H9 (cell line): ENCODE data around the gene BCAS1. TPM values are rescaled to one million over a fixed set of nuclear protein-coding genes. Genes with fewer than 3 reads are reported as not detected.

Experiments used
- DNase-seq: peaks from one replicate; pipeline ENCODE4 v3.0.0-alpha.2; 2017
- H2AFZ ChIP-seq: one replicate; pipeline ENCODE4 v1.6.1; 2013; ENCODE audit warnings: mild to moderate bottlenecking, low read length, control low read depth, moderate library complexity
- H2AK5ac ChIP-seq: 2 replicates; pipeline ENCODE4 v1.6.1; 2013; ENCODE audit warnings: low read length, control low read depth, mixed read lengths; ENCODE audit not compliant: insufficient read length
- H2BK120ac ChIP-seq: one replicate; pipeline ENCODE4 v1.6.1; 2013; ENCODE audit warnings: low read depth, mild to moderate bottlenecking, low read length, control low read depth, inconsistent platforms; ENCODE audit not compliant: poor library complexity, severe bottlenecking
- H2BK12ac ChIP-seq: 2 replicates; pipeline ENCODE4 v1.6.1; 2013; ENCODE audit warnings: low read length, control low read depth, mixed read lengths, low read depth; ENCODE audit not compliant: insufficient read length
- H2BK15ac ChIP-seq: 2 replicates; pipeline ENCODE4 v1.6.1; 2013; ENCODE audit warnings: low read depth, low read length, control low read depth
- H2BK20ac ChIP-seq: one replicate; pipeline ENCODE4 v1.6.1; 2013; ENCODE audit warnings: low read depth, mild to moderate bottlenecking, low read length, control low read depth, inconsistent platforms; ENCODE audit not compliant: poor library complexity, severe bottlenecking
- H2BK5ac ChIP-seq: 2 replicates; pipeline ENCODE4 v1.6.1; 2013; ENCODE audit warnings: low read length, control low read depth, mixed read lengths; ENCODE audit not compliant: insufficient read length
- H3K14ac ChIP-seq: 2 replicates; pipeline ENCODE4 v1.6.1; 2013; ENCODE audit warnings: low read length, control low read depth; ENCODE audit not compliant: insufficient read depth
- H3K18ac ChIP-seq: 2 replicates; pipeline ENCODE4 v1.6.1; 2013; ENCODE audit warnings: low read depth, mild to moderate bottlenecking, mixed read lengths, low read length, control low read depth; ENCODE audit not compliant: insufficient read length
- H3K23ac ChIP-seq: 2 replicates; pipeline ENCODE4 v1.6.1; 2013; ENCODE audit warnings: low read length, control low read depth, mixed read lengths, low read depth; ENCODE audit not compliant: insufficient read length
- H3K23me2 ChIP-seq: 2 replicates; pipeline ENCODE4 v1.6.1; 2013; ENCODE audit warnings: low read depth, mild to moderate bottlenecking, mixed read lengths, low read length, control low read depth; ENCODE audit not compliant: insufficient read length, poor library complexity, severe bottlenecking
- H3K27ac ChIP-seq: 2 replicates; pipeline ENCODE4 v1.5.1; 2013; ENCODE audit warnings: low read length, control low read depth, mixed read lengths, low read depth; ENCODE audit not compliant: insufficient read length
- H3K27me3 ChIP-seq: 2 replicates; pipeline ENCODE4 v1.6.1; 2013; ENCODE audit warnings: low read length, control low read depth, inconsistent platforms; ENCODE audit not compliant: insufficient read depth
- H3K4ac ChIP-seq: 2 replicates; pipeline ENCODE4 v1.6.1; 2013; ENCODE audit warnings: low read depth, mild to moderate bottlenecking, control low read depth, inconsistent platforms, low read length, moderate library complexity
- H3K4me1 ChIP-seq: 2 replicates; pipeline ENCODE4 v1.6.1; 2013; ENCODE audit warnings: low read length, control low read depth, inconsistent platforms; ENCODE audit not compliant: insufficient read depth
- H3K4me2 ChIP-seq: 2 replicates; pipeline ENCODE4 v1.6.1; 2013; ENCODE audit warnings: low read length, control low read depth, mixed read lengths; ENCODE audit not compliant: insufficient read length, insufficient read depth
- H3K56ac ChIP-seq: 2 replicates; pipeline ENCODE4 v1.6.1; 2013; ENCODE audit warnings: low read depth, mild to moderate bottlenecking, mixed read lengths, low read length, control low read depth; ENCODE audit not compliant: insufficient read length
- H3K79me1 ChIP-seq: 2 replicates; pipeline ENCODE4 v1.6.1; 2013; ENCODE audit warnings: low read depth, mild to moderate bottlenecking, moderate library complexity, low read length, control low read depth, inconsistent platforms; ENCODE audit not compliant: insufficient read depth, poor library complexity, severe bottlenecking
- H3K79me2 ChIP-seq: 2 replicates; pipeline ENCODE4 v1.6.1; 2013; ENCODE audit warnings: low read length, control low read depth, inconsistent platforms; ENCODE audit not compliant: insufficient read depth
- H3K9ac ChIP-seq: 2 replicates; pipeline ENCODE4 v1.6.1; 2013; ENCODE audit warnings: low read length, control low read depth, mixed read lengths; ENCODE audit not compliant: insufficient read length; ENCODE audit errors: extremely low read depth
- H3K9me3 ChIP-seq: one replicate; pipeline ENCODE4 v1.6.1; 2013; ENCODE audit warnings: low read depth, low read length, inconsistent platforms; ENCODE audit not compliant: control insufficient read depth
- H3T11ph ChIP-seq: one replicate; pipeline ENCODE4 v1.6.1; 2013; ENCODE audit warnings: mild to moderate bottlenecking, low read length, control low read depth, inconsistent platforms
- H4K20me1 ChIP-seq: one replicate; pipeline ENCODE4 v1.6.1; 2013; ENCODE audit not compliant: control insufficient read depth, insufficient read length, insufficient read depth
- H4K5ac ChIP-seq: 2 replicates; pipeline ENCODE4 v1.6.1; 2013; ENCODE audit warnings: low read depth, mild to moderate bottlenecking, mixed read lengths, low read length, control low read depth; ENCODE audit not compliant: insufficient read length
- H4K8ac ChIP-seq: replicated peaks from 2 replicates; pipeline ENCODE4 v1.6.1; 2013; ENCODE audit warnings: low read length, control low read depth, mixed read lengths, low read depth; ENCODE audit not compliant: insufficient read length
- H4K91ac ChIP-seq: 2 replicates; pipeline ENCODE4 v1.6.1; 2013; ENCODE audit warnings: low read depth, mild to moderate bottlenecking, moderate library complexity, mixed read lengths, low read length, control low read depth; ENCODE audit not compliant: insufficient read length
- H3K27ac Mint-ChIP-seq, 3 experiments: 2 replicates in 2 of 3; 3 replicates in 1 of 3; pipeline ENCODE4 v1.8.0; 2020 to 2021; ENCODE audit warnings: mixed read lengths in 3 of 3, mild to moderate bottlenecking in 1 of 3, moderate library complexity in 1 of 3
- H3K27me3 Mint-ChIP-seq: 2 replicates; pipeline ENCODE4 v1.8.0; 2021; ENCODE audit warnings: low read depth, mild to moderate bottlenecking, moderate library complexity, mixed read lengths
- H3K36me3 Mint-ChIP-seq, 3 experiments: 2 replicates in 2 of 3; 3 replicates in 1 of 3; pipeline ENCODE4 v1.8.0; 2020 to 2021; ENCODE audit warnings: low read depth in 3 of 3, mixed read lengths in 3 of 3; ENCODE audit not compliant: insufficient read depth in 1 of 3
- H3K4me1 Mint-ChIP-seq, 2 experiments: 2 replicates each; pipeline ENCODE4 v1.8.0; 2020; ENCODE audit warnings: mixed read lengths in 2 of 2
- H3K4me3 Mint-ChIP-seq, 2 experiments: 2 replicates in 1 of 2; 3 replicates in 1 of 2; pipeline ENCODE4 v1.8.0; 2020 to 2021; ENCODE audit warnings: mild to moderate bottlenecking in 2 of 2, mixed read lengths in 2 of 2, moderate library complexity in 1 of 2
- H3K9me3 Mint-ChIP-seq, 2 experiments: 2 replicates in 1 of 2; 3 replicates in 1 of 2; pipeline ENCODE4 v1.8.0; 2020; ENCODE audit warnings: mild to moderate bottlenecking in 2 of 2, mixed read lengths in 2 of 2, moderate library complexity in 1 of 2
- CTCF ChIP-seq: fragments of 200-600 bp; sonication (generic); conservative IDR thresholded peaks from 3 replicates; pipeline ENCODE4 v1.8.0; 2021; ENCODE audit warnings: antibody characterized with exemption, mild to moderate bottlenecking
- WGBS: extraction: QIAGEN DNeasy Blood & Tissue Kit; methylation state at CpG from one replicate; pipeline ENCODE4 v1.1.7; 2013; ENCODE audit warnings: missing lambda C conversion rate, low lambda C conversion rate, mixed read lengths; ENCODE audit not compliant: insufficient read length; ENCODE audit errors: extremely low coverage; 5-methylcytosine and 5-hydroxymethylcytosine counted together
- microRNA-seq: library from miRNA; unstranded; fragments of <30 nt; microRNA quantifications from one replicate; pipeline ENCODE4, GENCODE V29; 2020; ENCODE audit warnings: borderline microRNAs expressed
- total RNA-seq: library from RNA; stranded (reverse); gene quantifications from 2 replicates; pipeline ENCODE4 v1.2.1, GENCODE V29; 2021

BCAS1 gene
- total RNA-seq, 1 experiment from 2014 or later: 0.15 TPM

- Histone ChIP-seq H3K4ac (no peak overlapping the region), H3T11ph (no peak overlapping the region), H2BK120ac (no peak overlapping the region), H3K9ac (no peak overlapping the region), H2BK15ac (no peak overlapping the region), H2BK5ac (no peak overlapping the region), H3K79me1 (no peaks in the 10 kb centered on the region), H2BK12ac (no peak overlapping the region), H4K5ac (no peak overlapping the region), H3K27ac (no peak overlapping the region), H3K56ac (no peak overlapping the region), H3K4me1 (peaks cover 12% of the 10 kb centered on the region), H3K9me3 (no peaks in the 10 kb centered on the region), H3K18ac (no peak overlapping the region), H2AFZ (no peak overlapping the region), H3K27me3 (no peaks in the 10 kb centered on the region), H4K20me1 (no peaks in the 10 kb centered on the region), H3K23me2 (no peaks in the 10 kb centered on the region), H3K14ac (no peak overlapping the region), H2BK20ac (no peak overlapping the region), H4K8ac (no peak overlapping the region), H3K23ac (no peak overlapping the region), H3K79me2 (no peaks in the 10 kb centered on the region), H3K4me2 (no peak overlapping the region), H4K91ac (no peak overlapping the region), H2AK5ac (no peak overlapping the region)
- Mint-ChIP-seq H3K27ac (no peak overlapping the region; a peak in 1 of 7 replicates), H3K4me3 (no peak overlapping the region), H3K4me1 (peaks cover 35 to 38% of the 10 kb centered on the region in 2 experiments), H3K27me3 (no peaks in the 10 kb centered on the region), H3K36me3 (peaks cover 0 to 13% (median 2%) of the 10 kb centered on the region in 3 experiments; a peak in 3 of 7 replicates), H3K9me3 (peaks cover 4 to 6% of the 10 kb centered on the region in 2 experiments; a peak in 2 of 5 replicates)
- no CpG with 5 or more reads among the region's 8 CpGs for WGBS
- no peak for TF ChIP-seq CTCF
- no peak for DNase-seq
Observed at GRCh38 chr20:53894707-53895384, 175.5 kb downstream of the BCAS1 start.

Small RNA genes within 50 kb of the gene (microRNA-seq; reads per million reads assigned to microRNA genes)
- gene MIR4756: not detected

Other genes starting within 250 kb of the BCAS1 start
- not detected in 2 replicates for gene CYP24A1, start 103.4 kb upstream of the BCAS1 start, total RNA-seq
- gene PFDN4, start 137.5 kb upstream of the BCAS1 start, total RNA-seq: 69.1 and 73.6 TPM in 2 replicates